Uterus (tissue), 4 donors: Measurements from ENCODE around the gene ATF2. TPM values are rescaled to one million over a fixed set of nuclear protein-coding genes. Genes with fewer than 3 reads are reported as not detected.
"Not testable (repeated sequence)": the region's sequence is repeated elsewhere in the genome, so short reads cannot be mapped to it uniquely, and the experiment has no call there.

Source experiments
- DNase-seq, 2 donors: peaks; one replicate each; pipeline ENCODE4 v3.0.0-alpha.2; 2019 to 2020
- H3K27ac ChIP-seq, 2 donors: fragments of 200-600 bp; sonication (generic); 1 replicate in 1 of 2; 2 replicates in 1 of 2; pipeline ENCODE4 v1.5.1; 2016 to 2018
- H3K27me3 ChIP-seq, 2 donors: fragments of 200-600 bp; sonication (generic); one replicate each; pipeline ENCODE4 v1.5.1; 2018 to 2019; ENCODE audit warnings: control low read depth in 1 of 2
- H3K36me3 ChIP-seq, 2 donors: fragments of 200-600 bp; sonication (generic); one replicate each; pipeline ENCODE4 v1.5.1; 2019; ENCODE audit warnings: control low read depth in 1 of 2
- H3K4me1 ChIP-seq, 2 donors: fragments of 200-600 bp; sonication (generic); one replicate each; pipeline ENCODE4 v1.5.1; 2018 to 2019; ENCODE audit warnings: control low read depth in 1 of 2
- H3K4me3 ChIP-seq, 2 donors: fragments of 200-600 bp; sonication (generic); 1 replicate in 1 of 2; 2 replicates in 1 of 2; pipeline ENCODE4 v1.5.1; 2018 to 2019; ENCODE audit warnings: mild to moderate bottlenecking in 1 of 2
- H3K9me3 ChIP-seq, 2 donors: fragments of 200-600 bp; sonication (generic); one replicate each; pipeline ENCODE4 v1.5.1; 2019; ENCODE audit warnings: control low read depth in 1 of 2
- CTCF ChIP-seq, 4 experiments: fragments of 200-600 bp in 2 of 4; fragments of 450-650 bp in 2 of 4; sonication (generic) in 2 of 4; IDR thresholded peaks; one replicate each; pipeline ENCODE4 v1.5.1; 2016 to 2019; ENCODE audit warnings: antibody characterized with exemption in 4 of 4, mild to moderate bottlenecking in 2 of 4, moderate library complexity in 1 of 4
- POLR2A ChIP-seq, 2 donors: fragments of 450-650 bp; IDR thresholded peaks; one replicate each; pipeline ENCODE4 v1.6.1; 2016; ENCODE audit warnings: antibody characterized with exemption in 2 of 2, mild to moderate bottlenecking in 1 of 2, moderate library complexity in 1 of 2
- intact Hi-C: fragments of 100-400 bp; cut with DNase I; formaldehyde crosslinking; loops from one replicate; pipeline ENCODE4 v1.15.1; 2023; ENCODE audit warnings: low total_unique reads
- total RNA-seq, 4 donors: library from RNA; depleted of rRNA in 3 of 4; stranded (reverse); fragments of >200 nt in 3 of 4; gene quantifications; one replicate each; pipeline versions ENCODE4 v1.1.0 to v1.2.4, GENCODE V29; 2014 to 2023
- donor health status: DM: yes; HTN: yes; CAD: no.

ATF2 gene
- total RNA-seq, 4 donors from 2014 or later: 52.3 to 102 (median 79.2) TPM

- no peak for TF ChIP-seq CTCF (IDR thresholded peaks at IDR 0.05)
- TF ChIP-seq POLR2A (IDR thresholded peaks at IDR 0.05): no peak
- intact Hi-C loops: no loop called here
- Histone ChIP-seq H3K9me3 (no peaks in the 10 kb centered on the region), H3K36me3 (no peaks in the 10 kb centered on the region), H3K27ac (no peak overlapping the region), H3K4me3 (no peak overlapping the region), H3K27me3 (no peaks in the 10 kb centered on the region), H3K4me1 (no peaks in the 10 kb centered on the region)
- no peak for DNase-seq
Observed at GRCh38 chr2:175101514-175101913, 66.5 kb downstream of the ATF2 start.

DNA sequence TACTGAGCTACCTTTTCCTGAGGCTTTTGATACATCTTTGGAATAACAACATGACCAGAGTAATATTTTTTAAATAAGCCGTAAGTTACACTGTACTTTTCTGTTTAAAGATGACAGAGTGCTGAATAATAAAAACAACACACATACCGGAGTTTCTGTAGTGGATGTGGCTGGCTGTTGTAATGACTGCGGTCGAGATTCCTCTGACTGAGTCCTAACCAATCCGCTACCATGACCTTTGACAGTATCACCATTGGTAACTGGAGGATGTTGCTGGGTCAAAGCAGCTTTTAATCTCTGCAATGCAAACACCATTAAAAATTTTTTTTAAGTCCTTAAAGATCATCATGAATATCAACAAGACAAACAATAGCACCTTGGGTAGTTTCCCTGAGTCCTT is 70.7 kb downstream of the ATF2 start:
- H3K4me3 ChIP-seq: no peak overlapping the region
- intact Hi-C loops: no loop called here
- H3K36me3 ChIP-seq: no peaks in the 10 kb centered on the region
- H3K9me3 ChIP-seq: no peaks in the 10 kb centered on the region
- no peaks in the 10 kb centered on the region for H3K4me1 ChIP-seq
- H3K27me3 ChIP-seq: no peaks in the 10 kb centered on the region
- no peak overlapping the region for H3K27ac ChIP-seq
- DNase-seq: no peak
- TF ChIP-seq POLR2A (IDR thresholded peaks at IDR 0.05): no peak
- TF ChIP-seq CTCF (IDR thresholded peaks at IDR 0.05): no peak

DNA sequence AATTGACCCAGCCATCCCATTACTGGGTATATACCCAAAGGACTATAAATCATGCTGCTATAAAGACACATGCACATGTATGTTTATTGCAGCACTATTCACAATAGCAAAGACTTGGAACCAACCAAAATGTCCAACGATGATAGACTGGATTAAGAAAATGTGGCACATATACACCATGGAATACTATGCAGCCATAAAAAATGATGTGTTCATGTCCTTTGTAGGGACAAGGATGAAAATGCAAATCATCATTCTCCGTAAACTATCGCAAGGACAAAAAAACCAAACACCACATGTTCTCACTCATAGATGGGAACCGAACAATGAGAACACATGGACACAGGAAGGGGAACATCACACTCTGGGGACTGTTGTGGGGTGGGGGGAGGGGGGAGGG is 83.9 kb downstream of the ATF2 start:
- DNase-seq, H3K4me3 ChIP-seq, H3K9me3 ChIP-seq, H3K4me1 ChIP-seq, H3K27me3 ChIP-seq, intact Hi-C loops, H3K27ac ChIP-seq, H3K36me3 ChIP-seq: not testable (repeated sequence)

DNA sequence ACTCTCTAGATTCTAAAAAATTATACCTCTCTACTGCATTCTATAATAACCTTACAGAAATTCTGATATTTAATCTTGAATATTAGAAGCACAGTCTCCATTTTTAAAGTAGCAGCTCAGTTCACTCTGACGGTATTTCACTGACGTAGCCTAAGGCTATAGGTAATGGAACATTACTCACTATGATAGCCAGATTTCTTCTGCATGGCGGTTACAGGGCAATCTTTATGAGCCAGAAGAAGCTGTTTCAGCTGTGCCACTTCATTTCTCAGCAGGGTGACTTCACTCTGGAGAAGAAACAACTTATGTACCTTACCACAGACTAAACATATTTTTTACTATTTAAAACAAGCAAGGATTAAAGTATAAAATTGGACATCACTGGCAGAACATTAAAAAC is 87.5 kb downstream of the ATF2 start:
- intact Hi-C loops: no loop called here
- H3K4me3 ChIP-seq: no peak overlapping the region
- H3K9me3 ChIP-seq: no peaks in the 10 kb centered on the region
- no peaks in the 10 kb centered on the region for H3K4me1 ChIP-seq
- no peak for DNase-seq
- TF ChIP-seq POLR2A (IDR thresholded peaks at IDR 0.05) (no peak), CTCF (IDR thresholded peaks at IDR 0.05) (no peak)
- H3K27ac ChIP-seq: no peak overlapping the region
- no peaks in the 10 kb centered on the region for H3K27me3 ChIP-seq
- H3K36me3 ChIP-seq: no peaks in the 10 kb centered on the region

GRCh38 chr2:175076272-175076671 is 91.7 kb downstream of the ATF2 start:
- intact Hi-C loops: no loop called here
- no peak for DNase-seq

More at GRCh38 chr2:175076272-175076671, 91.7 kb downstream of the ATF2 start:
- TF ChIP-seq CTCF (IDR thresholded peaks at IDR 0.05) (no peak), POLR2A (IDR thresholded peaks at IDR 0.05) (no peak)
- Histone ChIP-seq H3K4me1 (no peaks in the 10 kb centered on the region), H3K36me3 (no peaks in the 10 kb centered on the region), H3K9me3 (no peaks in the 10 kb centered on the region), H3K27ac (no peak overlapping the region), H3K27me3 (no peaks in the 10 kb centered on the region), H3K4me3 (no peak overlapping the region)
